K562 (cell line): Measurements from ENCODE around the gene LRRC8A. TPM values are rescaled to one million over a fixed set of nuclear protein-coding genes. Genes with fewer than 3 reads are reported as not detected.
A peak's percentile ranks its signal among the peaks of the same experiment; 100 is the strongest.

Source experiments
- ATAC-seq: fragments of 200-7000 bp; cut with Tn5 transposase; 3 replicates; pipeline ENCODE4 v1.9.1; 2020; ENCODE audit warnings: moderate library complexity
- BruUV-seq: library from RNA; stranded (reverse); fragments of 400-500 nt; replicated peaks from 2 replicates; lab custom pipeline; 2021; lab: Mats Ljungman, UMichigan
- CTCF ChIA-PET: fragments of 300-600 bp; formaldehyde crosslinking; extraction: SDS; loops from one replicate; lab custom pipeline; 2021; ENCODE audit warnings: low intra/inter-chr PET ratio; lab: Yijun Ruan, JAX
- POLR2A ChIA-PET: fragments of 300-600, 350-650 bp; sonication (Branson Sonifier 250); formaldehyde crosslinking; extraction: SDS; loops from one replicate; lab custom pipeline; 2021; ENCODE audit warnings: antibody characterized with exemption, inconsistent platforms; lab: Yijun Ruan, JAX
- DNase-seq, 4 experiments: peaks; one replicate each; pipeline versions ENCODE4 v3.0.0 to v3.0.0-alpha.2; 2011 to 2018; ENCODE audit warnings: low spot score in 3 of 4, mixed read lengths in 3 of 4; ENCODE audit errors: extremely low read depth in 1 of 4
- FAIRE-seq: peaks from 2 replicates; lab custom pipeline; 2011; peaks lifted over from hg19 to GRCh38; lab: Jason Lieb, UNC
- H2AFZ ChIP-seq: 2 replicates; pipeline ENCODE4 v1.6.0; 2011; ENCODE audit warnings: low read depth, low read length, control low read depth, inconsistent platforms
- H3K27ac ChIP-seq: fragments of 200-600 bp; 3 replicates; pipeline ENCODE4 v1.8.0; 2011; ENCODE audit warnings: low read depth, mild to moderate bottlenecking, control low read depth, inconsistent platforms, low read length, moderate library complexity, mixed read lengths; ENCODE audit errors: extremely low read depth
- H3K27me3 ChIP-seq, 2 experiments: fragments of 300-600 bp in 1 of 2; 2 replicates in 1 of 2; 3 replicates in 1 of 2; pipeline versions ENCODE4 v1.6.0 to v1.8.0; 2011; ENCODE audit warnings: inconsistent platforms in 2 of 2, low read length in 2 of 2, mild to moderate bottlenecking in 1 of 2, mixed read lengths in 1 of 2, moderate library complexity in 1 of 2; ENCODE audit not compliant: control insufficient read depth in 2 of 2, insufficient read depth in 2 of 2
- H3K36me3 ChIP-seq: fragments of 300-600 bp; 3 replicates; pipeline ENCODE4 v1.8.0; 2011; ENCODE audit warnings: mild to moderate bottlenecking, low read length, inconsistent platforms; ENCODE audit not compliant: control insufficient read depth, insufficient read depth
- H3K4me1 ChIP-seq, 2 experiments: fragments of 200-600 bp in 1 of 2; replicated peaks in 1 of 2; 2 replicates in 1 of 2; 3 replicates in 1 of 2; pipeline versions ENCODE4 v1.5.1 to v1.8.0; 2011; ENCODE audit warnings: inconsistent platforms in 2 of 2, low read length in 2 of 2, mild to moderate bottlenecking in 1 of 2, mixed read lengths in 1 of 2, moderate library complexity in 1 of 2; ENCODE audit not compliant: control insufficient read depth in 2 of 2, insufficient read depth in 2 of 2
- H3K4me2 ChIP-seq: 2 replicates; pipeline ENCODE4 v1.6.1; 2011; ENCODE audit warnings: low read length, control low read depth, inconsistent platforms, mixed read lengths; ENCODE audit not compliant: insufficient read depth
- H3K4me3 ChIP-seq: fragments of 200-600 bp; sonication (generic), shearing (Covaris generic); 2 replicates; pipeline ENCODE4 v1.5.1; 2016; ENCODE audit warnings: control low read depth, inconsistent platforms
- H3K79me2 ChIP-seq: fragments of 200-600 bp; 3 replicates; pipeline ENCODE4 v1.8.0; 2011; ENCODE audit warnings: low read length, inconsistent platforms; ENCODE audit not compliant: control insufficient read depth, insufficient read depth
- H3K9ac ChIP-seq, 2 experiments: 2 replicates each; pipeline versions ENCODE4 v1.6.0 to v1.6.1; 2011; ENCODE audit warnings: low read depth in 2 of 2, low read length in 2 of 2, control low read depth in 1 of 2, inconsistent platforms in 1 of 2, mild to moderate bottlenecking in 1 of 2, mixed read lengths in 1 of 2; ENCODE audit not compliant: insufficient read depth in 1 of 2
- H3K9me1 ChIP-seq: one replicate; pipeline ENCODE4 v1.6.0; 2011; ENCODE audit warnings: inconsistent platforms, mild to moderate bottlenecking, low read length, moderate library complexity; ENCODE audit not compliant: control insufficient read depth, insufficient read depth
- H3K9me3 ChIP-seq: replicated peaks from 2 replicates; pipeline ENCODE4 v1.5.1; 2011; ENCODE audit warnings: low read depth, low read length, inconsistent platforms; ENCODE audit not compliant: control insufficient read depth, insufficient read depth
- H4K20me1 ChIP-seq: replicated peaks from 2 replicates; pipeline ENCODE4 v1.6.1; 2011; ENCODE audit warnings: low read length, inconsistent platforms, mixed read lengths; ENCODE audit not compliant: control insufficient read depth, insufficient read depth
- E2F8 ChIP-seq: fragments of 450-650 bp; IDR thresholded peaks from 2 replicates; pipeline ENCODE4 v1.7.1; 2018; ENCODE audit warnings: mild to moderate bottlenecking, low read depth; ENCODE audit not compliant: partially characterized antibody
- HOMEZ ChIP-seq: fragments of 250-450 bp; sonication (Bioruptor Pico); IDR thresholded peaks from 2 replicates; pipeline ENCODE4 v1.4.0; 2020; ENCODE audit warnings: mild to moderate bottlenecking, moderate library complexity
- KLF10 ChIP-seq: fragments of 250-450 bp; sonication (Bioruptor Pico); IDR thresholded peaks from 2 replicates; pipeline ENCODE4 v1.6.1; 2021; ENCODE audit warnings: matching md5 sums
- PYGO2 ChIP-seq: fragments of 450-650 bp; IDR thresholded peaks from 2 replicates; pipeline ENCODE4 v1.6.1; 2016; ENCODE audit warnings: mild to moderate bottlenecking, missing genetic modification characterization, moderate library complexity, missing compliant biosample characterization
- WGBS: fragments of 100-300 bp; shearing (Covaris generic); methylation state at CpG from one replicate; pipeline ENCODE4 v1.1.6; 2016; ENCODE audit warnings: low coverage, mixed read lengths; ENCODE audit not compliant: insufficient coverage; ENCODE audit errors: missing lambda C conversion rate; 5-methylcytosine and 5-hydroxymethylcytosine counted together
- in situ Hi-C: fragments of 300-500 bp; cut with MboI; formaldehyde crosslinking; loops from 4 replicates; pipeline ENCODE4 v1.15.0; 2018; ENCODE audit warnings: inconsistent platforms, mixed read lengths
- intact Hi-C: fragments of 100-400 bp; cut with micrococcal nuclease; formaldehyde crosslinking; loops from 2 replicates; pipeline ENCODE4 v1.14.2; 2022
- polyA plus RNA-seq, 8 experiments: library from polyadenylated mRNA; depleted of rRNA in 4 of 8; stranded (reverse) in 5 of 8; unstranded in 3 of 8; fragments of >200 nt; fragmentation: Nextera tagmentation in 2 of 8; fragmentation: Illumina TruSeq in 1 of 8; extraction: Ambion mirVana in 2 of 8; extraction: Trizol in 1 of 8; gene quantifications; 2 replicates each; pipeline versions ENCODE4 v1.2.1 to v1.2.3, GENCODE V29; 2011 to 2014; ENCODE audit warnings: inconsistent platforms in 1 of 8, missing spikeins in 1 of 8
- total RNA-seq, 7 experiments: library from RNA; depleted of rRNA in 6 of 7; stranded (reverse); fragments of >200 nt in 6 of 7; fragmentation: Illumina TruSeq in 2 of 7; extraction: Trizol in 2 of 7; gene quantifications; 2 replicates each; pipeline versions ENCODE4 v1.2.1 to v1.2.3, GENCODE V29; 2011 to 2021; ENCODE audit warnings: low replicate concordance in 1 of 7

The LRRC8A gene
- total and polyA plus RNA-seq, 9 of the 15 experiments (the other 6 are each of a cell fraction or from before 2014, with no cell fraction given) = 2.9 to 24.7 (median 8.9) TPM

DNA sequence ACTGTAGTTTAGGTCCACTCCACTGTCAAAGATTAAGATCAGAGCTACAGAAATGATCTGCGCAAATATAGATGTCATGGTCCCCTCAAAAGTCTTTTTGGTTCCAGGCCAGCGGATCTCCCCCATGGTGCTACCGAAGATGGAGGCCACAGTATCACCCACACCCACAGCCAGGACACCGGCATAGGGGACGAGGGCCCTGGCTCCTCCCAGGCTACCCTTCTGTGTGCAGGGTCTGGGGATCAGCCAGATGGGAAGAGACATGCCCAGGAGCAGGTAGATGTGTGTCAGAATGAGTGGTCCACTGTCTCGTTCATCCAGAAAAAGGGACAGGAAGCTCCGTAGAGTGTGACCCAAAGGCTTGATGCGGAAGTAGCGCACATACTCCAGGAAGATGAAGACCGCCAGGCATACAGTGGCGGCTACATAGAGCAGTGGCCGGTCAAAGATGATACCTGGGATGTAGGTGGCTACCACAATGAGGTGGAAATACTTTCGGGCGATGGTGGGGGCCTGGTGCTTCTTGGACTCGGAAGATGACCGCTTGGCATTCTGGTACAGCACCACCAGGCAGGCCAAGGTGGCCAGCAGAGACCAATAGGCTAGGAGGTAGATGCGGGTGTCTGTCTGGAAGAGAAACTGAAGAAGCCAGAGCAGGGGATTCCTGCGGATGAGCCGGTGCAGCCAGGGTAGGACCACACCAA is 64.0 kb downstream of the LRRC8A start:
- 0 out of 2 replicates have a peak overlapping the region, but pooled peaks have one; percentile 78 for H3K4me3 ChIP-seq
- no peak overlapping the region for H2AFZ ChIP-seq
- no TSS peak for BruUV-seq
- H3K79me2 ChIP-seq = peaks cover 50% of the 10 kb centered on the region
- peak overlapping the region in 1 of 2 experiments; percentile 94; a peak in 1 of 4 replicates for H3K9ac ChIP-seq
- peak overlapping the region; percentile 97 for H3K4me2 ChIP-seq
- peaks cover 25 to 48% of the 10 kb centered on the region in 2 experiments for H3K4me1 ChIP-seq
- H3K9me1 ChIP-seq = no peaks in the 10 kb centered on the region
- peaks cover 35% of the 10 kb centered on the region for H3K36me3 ChIP-seq
- FAIRE-seq = no peak
- TF ChIP-seq KLF10 (CRISPR knock-in tag) (no peak), E2F8 (no peak), HOMEZ (CRISPR knock-in tag) (no peak), PYGO2 (tag) (no peak)
- CTCF ChIA-PET = no interaction called here
- H3K9me3 ChIP-seq = no peaks in the 10 kb centered on the region
- H3K27ac ChIP-seq = no peak overlapping the region; the same call in 2 of the 3 replicates
- intact Hi-C loops (no loop called here), in situ Hi-C loops (no loop called here)
- no peaks in the 10 kb centered on the region for H4K20me1 ChIP-seq
- POLR2A ChIA-PET = interaction anchor here (0.6 kb wide), 1 partner anchor 52 kb away, joined by 3 read pairs; no protein-coding TSS in a partner anchor
- no peak for ATAC-seq
- 98% methylated on average over 19 of the region's 19 CpGs for WGBS
- DNase-seq = no peak
- no peaks in the 10 kb centered on the region for H3K27me3 ChIP-seq
